Cerebellar nuclear complex (tissue), 1 donor: ENCODE results near the gene C10orf95.

Experiments used
- DNase-seq, 2 experiments: peaks; one replicate each; lab custom pipeline; 2025; lab: John Stamatoyannopoulos, UW

C10orf95 gene

GRCh38 chr10:102401735-102402511, 49.4 kb downstream of the C10orf95 start:
- no peak for DNase-seq

GRCh38 chr10:102401342-102401654, 50.0 kb downstream of the C10orf95 start:
- no peak for DNase-seq

GRCh38 chr10:102400598-102401341, 50.6 kb downstream of the C10orf95 start:
- no peak for DNase-seq

- no peak for DNase-seq
Observed at GRCh38 chr10:102400076-102400475, 51.3 kb downstream of the C10orf95 start.
